ENCODE measurements around the gene GORAB.

The GORAB gene

GRCh38 chr1:170593173-170594011 is 61.4 kb downstream of the GORAB start:
- no peak for DNase-seq

- DNase-seq: no peak
These were observed 62.2 kb downstream of the GORAB start for GRCh38 chr1:170594066-170594626.

- no peak for DNase-seq
These were observed 64.7 kb downstream of the GORAB start for GRCh38 chr1:170596701-170597100.

GRCh38 chr1:170598618-170599017 is 66.7 kb downstream of the GORAB start:
- DNase-seq: no peak

GRCh38 chr1:170599033-170599432 is 67.1 kb downstream of the GORAB start:
- no peak for DNase-seq

- DNase-seq: no peak
These were observed 69.9 kb downstream of the GORAB start for GRCh38 chr1:170601866-170602265.

Measured in NCI-H226 (cell line).